H9 (cell line): ENCODE data around the gene PPP1R1B. TPM values are rescaled to one million over a fixed set of nuclear protein-coding genes. Genes with fewer than 3 reads are reported as not detected.

Experiments
- DNase-seq: peaks from one replicate; pipeline ENCODE4 v3.0.0-alpha.2; 2017
- H2AFZ ChIP-seq: one replicate; pipeline ENCODE4 v1.6.1; 2013; ENCODE audit warnings: mild to moderate bottlenecking, low read length, control low read depth, moderate library complexity
- H2AK5ac ChIP-seq: 2 replicates; pipeline ENCODE4 v1.6.1; 2013; ENCODE audit warnings: low read length, control low read depth, mixed read lengths; ENCODE audit not compliant: insufficient read length
- H2BK120ac ChIP-seq: one replicate; pipeline ENCODE4 v1.6.1; 2013; ENCODE audit warnings: low read depth, mild to moderate bottlenecking, low read length, control low read depth, inconsistent platforms; ENCODE audit not compliant: poor library complexity, severe bottlenecking
- H2BK12ac ChIP-seq: 2 replicates; pipeline ENCODE4 v1.6.1; 2013; ENCODE audit warnings: low read length, control low read depth, mixed read lengths, low read depth; ENCODE audit not compliant: insufficient read length
- H2BK15ac ChIP-seq: 2 replicates; pipeline ENCODE4 v1.6.1; 2013; ENCODE audit warnings: low read depth, low read length, control low read depth
- H2BK20ac ChIP-seq: one replicate; pipeline ENCODE4 v1.6.1; 2013; ENCODE audit warnings: low read depth, mild to moderate bottlenecking, low read length, control low read depth, inconsistent platforms; ENCODE audit not compliant: poor library complexity, severe bottlenecking
- H2BK5ac ChIP-seq: 2 replicates; pipeline ENCODE4 v1.6.1; 2013; ENCODE audit warnings: low read length, control low read depth, mixed read lengths; ENCODE audit not compliant: insufficient read length
- H3K14ac ChIP-seq: 2 replicates; pipeline ENCODE4 v1.6.1; 2013; ENCODE audit warnings: low read length, control low read depth; ENCODE audit not compliant: insufficient read depth
- H3K18ac ChIP-seq: 2 replicates; pipeline ENCODE4 v1.6.1; 2013; ENCODE audit warnings: low read depth, mild to moderate bottlenecking, mixed read lengths, low read length, control low read depth; ENCODE audit not compliant: insufficient read length
- H3K23ac ChIP-seq: 2 replicates; pipeline ENCODE4 v1.6.1; 2013; ENCODE audit warnings: low read length, control low read depth, mixed read lengths, low read depth; ENCODE audit not compliant: insufficient read length
- H3K23me2 ChIP-seq: 2 replicates; pipeline ENCODE4 v1.6.1; 2013; ENCODE audit warnings: low read depth, mild to moderate bottlenecking, mixed read lengths, low read length, control low read depth; ENCODE audit not compliant: insufficient read length, poor library complexity, severe bottlenecking
- H3K27ac ChIP-seq: 2 replicates; pipeline ENCODE4 v1.5.1; 2013; ENCODE audit warnings: low read length, control low read depth, mixed read lengths, low read depth; ENCODE audit not compliant: insufficient read length
- H3K27me3 ChIP-seq: 2 replicates; pipeline ENCODE4 v1.6.1; 2013; ENCODE audit warnings: low read length, control low read depth, inconsistent platforms; ENCODE audit not compliant: insufficient read depth
- H3K4ac ChIP-seq: 2 replicates; pipeline ENCODE4 v1.6.1; 2013; ENCODE audit warnings: low read depth, mild to moderate bottlenecking, control low read depth, inconsistent platforms, low read length, moderate library complexity
- H3K4me1 ChIP-seq: 2 replicates; pipeline ENCODE4 v1.6.1; 2013; ENCODE audit warnings: low read length, control low read depth, inconsistent platforms; ENCODE audit not compliant: insufficient read depth
- H3K4me2 ChIP-seq: 2 replicates; pipeline ENCODE4 v1.6.1; 2013; ENCODE audit warnings: low read length, control low read depth, mixed read lengths; ENCODE audit not compliant: insufficient read length, insufficient read depth
- H3K56ac ChIP-seq: 2 replicates; pipeline ENCODE4 v1.6.1; 2013; ENCODE audit warnings: low read depth, mild to moderate bottlenecking, mixed read lengths, low read length, control low read depth; ENCODE audit not compliant: insufficient read length
- H3K79me1 ChIP-seq: 2 replicates; pipeline ENCODE4 v1.6.1; 2013; ENCODE audit warnings: low read depth, mild to moderate bottlenecking, moderate library complexity, low read length, control low read depth, inconsistent platforms; ENCODE audit not compliant: insufficient read depth, poor library complexity, severe bottlenecking
- H3K79me2 ChIP-seq: 2 replicates; pipeline ENCODE4 v1.6.1; 2013; ENCODE audit warnings: low read length, control low read depth, inconsistent platforms; ENCODE audit not compliant: insufficient read depth
- H3K9ac ChIP-seq: 2 replicates; pipeline ENCODE4 v1.6.1; 2013; ENCODE audit warnings: low read length, control low read depth, mixed read lengths; ENCODE audit not compliant: insufficient read length; ENCODE audit errors: extremely low read depth
- H3K9me3 ChIP-seq: one replicate; pipeline ENCODE4 v1.6.1; 2013; ENCODE audit warnings: low read depth, low read length, inconsistent platforms; ENCODE audit not compliant: control insufficient read depth
- H3T11ph ChIP-seq: one replicate; pipeline ENCODE4 v1.6.1; 2013; ENCODE audit warnings: mild to moderate bottlenecking, low read length, control low read depth, inconsistent platforms
- H4K20me1 ChIP-seq: one replicate; pipeline ENCODE4 v1.6.1; 2013; ENCODE audit not compliant: control insufficient read depth, insufficient read length, insufficient read depth
- H4K5ac ChIP-seq: 2 replicates; pipeline ENCODE4 v1.6.1; 2013; ENCODE audit warnings: low read depth, mild to moderate bottlenecking, mixed read lengths, low read length, control low read depth; ENCODE audit not compliant: insufficient read length
- H4K8ac ChIP-seq: replicated peaks from 2 replicates; pipeline ENCODE4 v1.6.1; 2013; ENCODE audit warnings: low read length, control low read depth, mixed read lengths, low read depth; ENCODE audit not compliant: insufficient read length
- H4K91ac ChIP-seq: 2 replicates; pipeline ENCODE4 v1.6.1; 2013; ENCODE audit warnings: low read depth, mild to moderate bottlenecking, moderate library complexity, mixed read lengths, low read length, control low read depth; ENCODE audit not compliant: insufficient read length
- H3K27ac Mint-ChIP-seq, 3 experiments: 2 replicates in 2 of 3; 3 replicates in 1 of 3; pipeline ENCODE4 v1.8.0; 2020 to 2021; ENCODE audit warnings: mixed read lengths in 3 of 3, mild to moderate bottlenecking in 1 of 3, moderate library complexity in 1 of 3
- H3K27me3 Mint-ChIP-seq: 2 replicates; pipeline ENCODE4 v1.8.0; 2021; ENCODE audit warnings: low read depth, mild to moderate bottlenecking, moderate library complexity, mixed read lengths
- H3K36me3 Mint-ChIP-seq, 3 experiments: 2 replicates in 2 of 3; 3 replicates in 1 of 3; pipeline ENCODE4 v1.8.0; 2020 to 2021; ENCODE audit warnings: low read depth in 3 of 3, mixed read lengths in 3 of 3; ENCODE audit not compliant: insufficient read depth in 1 of 3
- H3K4me1 Mint-ChIP-seq, 2 experiments: 2 replicates each; pipeline ENCODE4 v1.8.0; 2020; ENCODE audit warnings: mixed read lengths in 2 of 2
- H3K4me3 Mint-ChIP-seq, 2 experiments: 2 replicates in 1 of 2; 3 replicates in 1 of 2; pipeline ENCODE4 v1.8.0; 2020 to 2021; ENCODE audit warnings: mild to moderate bottlenecking in 2 of 2, mixed read lengths in 2 of 2, moderate library complexity in 1 of 2
- H3K9me3 Mint-ChIP-seq, 2 experiments: 2 replicates in 1 of 2; 3 replicates in 1 of 2; pipeline ENCODE4 v1.8.0; 2020; ENCODE audit warnings: mild to moderate bottlenecking in 2 of 2, mixed read lengths in 2 of 2, moderate library complexity in 1 of 2
- WGBS: extraction: QIAGEN DNeasy Blood & Tissue Kit; methylation state at CpG from one replicate; pipeline ENCODE4 v1.1.7; 2013; ENCODE audit warnings: missing lambda C conversion rate, low lambda C conversion rate, mixed read lengths; ENCODE audit not compliant: insufficient read length; ENCODE audit errors: extremely low coverage; 5-methylcytosine and 5-hydroxymethylcytosine counted together
- total RNA-seq: library from RNA; stranded (reverse); gene quantifications from 2 replicates; pipeline ENCODE4 v1.2.1, GENCODE V29; 2021
- TF ChIP-seq, protein P1 (sequence below): fragments of 200-600 bp; sonication (generic); conservative IDR thresholded peaks from 3 replicates; pipeline ENCODE4 v1.8.0; 2021; ENCODE audit warnings: antibody characterized with exemption, mild to moderate bottlenecking

Gene PPP1R1B
- total RNA-seq, 1 experiment from 2014 or later = 15.5 TPM

- H3K27ac Mint-ChIP-seq = no peak overlapping the region
These were observed 28.1 kb upstream of the PPP1R1B start for GRCh38 chr17:39598630-39599003.

More at GRCh38 chr17:39598630-39599003, 28.1 kb upstream of the PPP1R1B start:
- DNase-seq = no peak
- Histone ChIP-seq H3K23ac (no peak overlapping the region), H3K23me2 (no peaks in the 10 kb centered on the region), H3T11ph (no peak overlapping the region), H3K79me1 (no peaks in the 10 kb centered on the region), H3K79me2 (no peaks in the 10 kb centered on the region), H3K9me3 (no peaks in the 10 kb centered on the region), H2BK15ac (no peak overlapping the region), H4K20me1 (no peaks in the 10 kb centered on the region), H2AK5ac (no peak overlapping the region), H3K4me2 (no peak overlapping the region), H3K27me3 (peaks cover 92% of the 10 kb centered on the region), H2AFZ (no peak overlapping the region), H2BK120ac (no peak overlapping the region), H2BK20ac (no peak overlapping the region), H3K4me1 (peaks cover 4% of the 10 kb centered on the region; the same call in 1 of the 2 replicates), H3K18ac (no peak overlapping the region), H2BK5ac (no peak overlapping the region), H3K4ac (no peak overlapping the region), H4K91ac (no peak overlapping the region), H3K9ac (no peak overlapping the region), H3K27ac (no peak overlapping the region), H3K56ac (no peak overlapping the region), H4K8ac (no peak overlapping the region), H3K14ac (no peak overlapping the region), H2BK12ac (no peak overlapping the region), H4K5ac (no peak overlapping the region)
- Mint-ChIP-seq H3K27me3 (peaks cover 100% of the 10 kb centered on the region), H3K4me3 (peak overlapping the region in 1 of 2 experiments; percentile 32; a peak in 1 of 5 replicates), H3K36me3 (no peaks in the 10 kb centered on the region; a peak in 1 of 7 replicates), H3K9me3 (peaks cover 4% of the 10 kb centered on the region in 2 experiments; a peak in 2 of 5 replicates), H3K4me1 (peaks cover 26 to 73% of the 10 kb centered on the region in 2 experiments)
- no CpG with 5 or more reads among the region's 17 CpGs for WGBS
- TF ChIP-seq, protein P1, sequence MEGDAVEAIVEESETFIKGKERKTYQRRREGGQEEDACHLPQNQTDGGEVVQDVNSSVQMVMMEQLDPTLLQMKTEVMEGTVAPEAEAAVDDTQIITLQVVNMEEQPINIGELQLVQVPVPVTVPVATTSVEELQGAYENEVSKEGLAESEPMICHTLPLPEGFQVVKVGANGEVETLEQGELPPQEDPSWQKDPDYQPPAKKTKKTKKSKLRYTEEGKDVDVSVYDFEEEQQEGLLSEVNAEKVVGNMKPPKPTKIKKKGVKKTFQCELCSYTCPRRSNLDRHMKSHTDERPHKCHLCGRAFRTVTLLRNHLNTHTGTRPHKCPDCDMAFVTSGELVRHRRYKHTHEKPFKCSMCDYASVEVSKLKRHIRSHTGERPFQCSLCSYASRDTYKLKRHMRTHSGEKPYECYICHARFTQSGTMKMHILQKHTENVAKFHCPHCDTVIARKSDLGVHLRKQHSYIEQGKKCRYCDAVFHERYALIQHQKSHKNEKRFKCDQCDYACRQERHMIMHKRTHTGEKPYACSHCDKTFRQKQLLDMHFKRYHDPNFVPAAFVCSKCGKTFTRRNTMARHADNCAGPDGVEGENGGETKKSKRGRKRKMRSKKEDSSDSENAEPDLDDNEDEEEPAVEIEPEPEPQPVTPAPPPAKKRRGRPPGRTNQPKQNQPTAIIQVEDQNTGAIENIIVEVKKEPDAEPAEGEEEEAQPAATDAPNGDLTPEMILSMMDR = no peak
